DND-41 (cell line): ENCODE data around the gene FTL.

Source experiments
- CTCF ChIP-seq: IDR thresholded peaks from 2 replicates; pipeline ENCODE4 v1.5.1; 2012; ENCODE audit warnings: borderline replicate concordance, low read length, moderate library complexity, mild to moderate bottlenecking; ENCODE audit not compliant: poor library complexity, severe bottlenecking; ENCODE audit errors: extremely low read depth
- EZH2 ChIP-seq: IDR thresholded peaks from 3 replicates; pipeline ENCODE4 v1.6.1; 2012; ENCODE audit warnings: borderline replicate concordance, low read depth, mild to moderate bottlenecking, moderate library complexity, low read length, inconsistent platforms; ENCODE audit not compliant: severe bottlenecking

DNA sequence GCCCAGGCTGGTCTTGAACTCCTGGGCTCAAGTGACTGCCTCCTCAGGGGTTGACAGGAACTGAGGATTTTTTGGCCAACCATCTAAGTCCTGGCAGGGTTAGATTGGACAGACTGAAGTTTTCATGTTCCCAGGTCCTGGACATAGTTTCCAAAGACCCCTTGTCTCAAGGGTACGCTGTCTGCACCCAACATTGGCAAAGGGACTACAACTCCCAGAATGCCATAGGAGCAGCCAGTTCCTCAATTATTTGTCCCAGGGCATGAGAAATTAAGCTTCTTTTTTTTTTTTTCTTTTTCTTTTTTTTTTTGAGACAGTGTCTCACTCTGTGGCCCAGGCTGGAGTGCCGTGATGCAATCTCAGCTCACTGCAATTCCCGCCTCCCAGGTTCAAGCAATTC, 21.1 kb downstream of the FTL start:
- TF ChIP-seq CTCF: no peak
- TF ChIP-seq EZH2: no peak
